Immature natural killer cell (primary cell): ENCODE measurements around the gene NOVA2. TPM values are rescaled to one million over a fixed set of nuclear protein-coding genes. Genes with fewer than 3 reads are reported as not detected.

ENCODE experiments used
- DNase-seq, 3 donors: peaks; one replicate each; pipeline ENCODE4 v3.0.0; 2022; ENCODE audit warnings: mixed read lengths in 1 of 3
- H3K27ac Mint-ChIP-seq, 6 donors: one replicate each; pipeline ENCODE4 v1.8.0; 2020; ENCODE audit warnings: mixed read lengths in 6 of 6, mild to moderate bottlenecking in 5 of 6, inconsistent platforms in 4 of 6, moderate library complexity in 3 of 6
- H3K27me3 Mint-ChIP-seq, 3 donors: one replicate each; pipeline ENCODE4 v1.8.0; 2020 to 2021; ENCODE audit warnings: low read depth in 3 of 3, mild to moderate bottlenecking in 3 of 3, mixed read lengths in 3 of 3, moderate library complexity in 3 of 3, inconsistent platforms in 1 of 3
- H3K36me3 Mint-ChIP-seq, 3 donors: one replicate each; pipeline ENCODE4 v1.8.0; 2020; ENCODE audit warnings: mixed read lengths in 3 of 3, inconsistent platforms in 2 of 3, mild to moderate bottlenecking in 2 of 3
- H3K4me1 Mint-ChIP-seq, 2 donors: one replicate each; pipeline ENCODE4 v1.8.0; 2020; ENCODE audit warnings: inconsistent platforms in 2 of 2, mild to moderate bottlenecking in 2 of 2, mixed read lengths in 2 of 2, moderate library complexity in 1 of 2
- H3K4me3 Mint-ChIP-seq, 5 donors: one replicate each; pipeline ENCODE4 v1.8.0; 2020; ENCODE audit warnings: mild to moderate bottlenecking in 5 of 5, mixed read lengths in 5 of 5, inconsistent platforms in 3 of 5, moderate library complexity in 3 of 5
- H3K9me3 Mint-ChIP-seq, 6 donors: one replicate each; pipeline ENCODE4 v1.8.0; 2020; ENCODE audit warnings: mild to moderate bottlenecking in 6 of 6, mixed read lengths in 6 of 6, inconsistent platforms in 4 of 6, moderate library complexity in 3 of 6
- polyA plus RNA-seq, 3 donors: library from polyadenylated mRNA; unstranded; fragments of 300-500 nt; fragmentation: Illumina TruSeq; gene quantifications; one replicate each; pipeline ENCODE4 v1.2.3, GENCODE V29; 2021

The NOVA2 gene
- not detected for polyA plus RNA-seq

GRCh38 chr19:45973553-45974338 is at the start of gene NOVA2:
Gene NOVA2, minus strand, starts transcription at chr19:45973865. Its CDS starts 514 bp downstream, at chr19:45973351.
- Mint-ChIP-seq H3K4me3 (peak within 1 kb of the TSS in 3 of 5 donors; percentile 21 to 33 (median 25)), H3K36me3 (no peaks in the 10 kb centered on the region), H3K27me3 (peaks cover 18 to 45% (median 23%) of the 10 kb centered on the region in 3 donors), H3K4me1 (peaks cover 13 to 17% of the 10 kb centered on the region in 2 donors), H3K27ac (no peak within 1 kb of the TSS), H3K9me3 (no peaks in the 10 kb centered on the region)
- peak; percentile 15 to 20 (median 19) for DNase-seq

- H3K27ac Mint-ChIP-seq = no peak overlapping the region
- peaks cover 5 to 18% of the 10 kb centered on the region in 2 donors for H3K4me1 Mint-ChIP-seq
- peaks cover 0 to 4% (median 0%) of the 10 kb centered on the region in 3 donors for H3K36me3 Mint-ChIP-seq
- H3K4me3 Mint-ChIP-seq = no peak overlapping the region
- DNase-seq = no peak
- no peaks in the 10 kb centered on the region for H3K9me3 Mint-ChIP-seq
- peaks cover 8 to 31% (median 16%) of the 10 kb centered on the region in 3 donors for H3K27me3 Mint-ChIP-seq
Measured at GRCh38 chr19:46023311-46023779, 49.7 kb upstream of the NOVA2 start.

GRCh38 chr19:46022431-46023310 is 49.0 kb upstream of the NOVA2 start, which contains the start of gene PGLYRP1:
Gene PGLYRP1, minus strand, starts transcription at chr19:46023053. Its CDS starts 32 bp downstream, at chr19:46023021.
- H3K4me3 Mint-ChIP-seq = no peak within 1 kb of the TSS
- no peaks in the 10 kb centered on the region for H3K9me3 Mint-ChIP-seq
- H3K36me3 Mint-ChIP-seq = peaks cover 0 to 4% (median 0%) of the 10 kb centered on the region in 3 donors
- H3K4me1 Mint-ChIP-seq = peaks cover 5 to 18% of the 10 kb centered on the region in 2 donors
- peaks cover 8 to 27% (median 14%) of the 10 kb centered on the region in 3 donors for H3K27me3 Mint-ChIP-seq
- peak within 1 kb of the TSS in 1 of 6 donors; percentile 49 for H3K27ac Mint-ChIP-seq
- DNase-seq = no peak

- Mint-ChIP-seq H3K36me3 (peaks cover 0 to 4% (median 0%) of the 10 kb centered on the region in 3 donors), H3K9me3 (no peaks in the 10 kb centered on the region), H3K27me3 (peaks cover 8 to 27% (median 14%) of the 10 kb centered on the region in 3 donors), H3K4me3 (no peak overlapping the region), H3K4me1 (peaks cover 6 to 19% of the 10 kb centered on the region in 2 donors), H3K27ac (peak overlapping the region in 1 of 6 donors; percentile 49)
- no peak for DNase-seq
Measured at GRCh38 chr19:46022061-46022430, 48.4 kb upstream of the NOVA2 start.

GRCh38 chr19:46021531-46022041 is 47.9 kb upstream of the NOVA2 start:
- H3K4me1 Mint-ChIP-seq = peaks cover 8 to 19% of the 10 kb centered on the region in 2 donors
- H3K4me3 Mint-ChIP-seq = no peak overlapping the region
- H3K27me3 Mint-ChIP-seq = peaks cover 9 to 23% (median 11%) of the 10 kb centered on the region in 3 donors
- H3K27ac Mint-ChIP-seq = peak overlapping the region in 1 of 6 donors; percentile 49
- H3K36me3 Mint-ChIP-seq = peaks cover 0 to 4% (median 0%) of the 10 kb centered on the region in 3 donors
- H3K9me3 Mint-ChIP-seq = no peaks in the 10 kb centered on the region
- no peak for DNase-seq

GRCh38 chr19:46020819-46021125 is 47.1 kb upstream of the NOVA2 start:
- Mint-ChIP-seq H3K9me3 (no peaks in the 10 kb centered on the region), H3K36me3 (peaks cover 0 to 4% (median 0%) of the 10 kb centered on the region in 3 donors), H3K4me3 (no peak overlapping the region), H3K4me1 (peaks cover 6 to 19% of the 10 kb centered on the region in 2 donors), H3K27me3 (peaks cover 8 to 22% (median 12%) of the 10 kb centered on the region in 3 donors), H3K27ac (no peak overlapping the region)
- no peak for DNase-seq

GRCh38 chr19:46019270-46019669 is 45.6 kb upstream of the NOVA2 start:
- Mint-ChIP-seq H3K27me3 (peaks cover 7 to 12% (median 10%) of the 10 kb centered on the region in 3 donors), H3K4me1 (peaks cover 15 to 23% of the 10 kb centered on the region in 2 donors), H3K36me3 (peaks cover 0 to 4% (median 0%) of the 10 kb centered on the region in 3 donors), H3K9me3 (no peaks in the 10 kb centered on the region), H3K4me3 (no peak overlapping the region), H3K27ac (no peak overlapping the region)
- DNase-seq = no peak

- Mint-ChIP-seq H3K4me3 (no peak overlapping the region), H3K9me3 (no peaks in the 10 kb centered on the region), H3K27me3 (peaks cover 7 to 11% (median 10%) of the 10 kb centered on the region in 3 donors), H3K27ac (no peak overlapping the region), H3K4me1 (peaks cover 16 to 25% of the 10 kb centered on the region in 2 donors), H3K36me3 (peaks cover 0 to 4% (median 0%) of the 10 kb centered on the region in 3 donors)
- DNase-seq = no peak
Measured at GRCh38 chr19:46018729-46019251, 45.1 kb upstream of the NOVA2 start.

GRCh38 chr19:46017874-46018675 is 44.4 kb upstream of the NOVA2 start:
- Mint-ChIP-seq H3K27me3 (peaks cover 4 to 10% (median 9%) of the 10 kb centered on the region in 3 donors), H3K9me3 (no peaks in the 10 kb centered on the region), H3K27ac (no peak overlapping the region), H3K36me3 (peaks cover 0 to 4% (median 0%) of the 10 kb centered on the region in 3 donors), H3K4me3 (peak overlapping the region in 1 of 5 donors; percentile 89), H3K4me1 (peaks cover 16 to 25% of the 10 kb centered on the region in 2 donors)
- no peak for DNase-seq

GRCh38 chr19:46017095-46017429 is 43.4 kb upstream of the NOVA2 start:
- peak overlapping the region; percentile 51 to 93 (median 89) for H3K4me3 Mint-ChIP-seq
- H3K27ac Mint-ChIP-seq = peak overlapping the region in 1 of 6 donors; percentile 35
- DNase-seq = peak in 1 of 3 donors; percentile 16
- peaks cover 16 to 25% of the 10 kb centered on the region in 2 donors for H3K4me1 Mint-ChIP-seq
- peaks cover 0 to 4% (median 0%) of the 10 kb centered on the region in 3 donors for H3K36me3 Mint-ChIP-seq
- no peaks in the 10 kb centered on the region for H3K9me3 Mint-ChIP-seq
- peaks cover 4 to 6% (median 6%) of the 10 kb centered on the region in 3 donors for H3K27me3 Mint-ChIP-seq

GRCh38 chr19:46016426-46017094 is 42.9 kb upstream of the NOVA2 start:
- DNase-seq = peak; percentile 72 to 79 (median 78)
- H3K4me3 Mint-ChIP-seq = peak overlapping the region; percentile 88 to 95 (median 90)
- peak overlapping the region in 5 of 6 donors; percentile 49 to 82 (median 69) for H3K27ac Mint-ChIP-seq
- no peaks in the 10 kb centered on the region for H3K9me3 Mint-ChIP-seq
- H3K27me3 Mint-ChIP-seq = peaks cover 4 to 6% (median 6%) of the 10 kb centered on the region in 3 donors
- H3K4me1 Mint-ChIP-seq = peaks cover 16 to 25% of the 10 kb centered on the region in 2 donors
- H3K36me3 Mint-ChIP-seq = peaks cover 0 to 4% (median 0%) of the 10 kb centered on the region in 3 donors
